ENCODE data around the gene LIPT1. TPM values are rescaled to one million over a fixed set of nuclear protein-coding genes. Genes with fewer than 3 reads are reported as not detected.
"Not testable (repeated sequence)": the region's sequence is repeated elsewhere in the genome, so short reads cannot be mapped to it uniquely, and the experiment has no call there.

The LIPT1 gene
- total RNA-seq (10 to 100 TPM; 23.4 to 24.4 TPM), polyA plus RNA-seq (10 to 100 TPM; 20.5 to 25.6 TPM)

DNA sequence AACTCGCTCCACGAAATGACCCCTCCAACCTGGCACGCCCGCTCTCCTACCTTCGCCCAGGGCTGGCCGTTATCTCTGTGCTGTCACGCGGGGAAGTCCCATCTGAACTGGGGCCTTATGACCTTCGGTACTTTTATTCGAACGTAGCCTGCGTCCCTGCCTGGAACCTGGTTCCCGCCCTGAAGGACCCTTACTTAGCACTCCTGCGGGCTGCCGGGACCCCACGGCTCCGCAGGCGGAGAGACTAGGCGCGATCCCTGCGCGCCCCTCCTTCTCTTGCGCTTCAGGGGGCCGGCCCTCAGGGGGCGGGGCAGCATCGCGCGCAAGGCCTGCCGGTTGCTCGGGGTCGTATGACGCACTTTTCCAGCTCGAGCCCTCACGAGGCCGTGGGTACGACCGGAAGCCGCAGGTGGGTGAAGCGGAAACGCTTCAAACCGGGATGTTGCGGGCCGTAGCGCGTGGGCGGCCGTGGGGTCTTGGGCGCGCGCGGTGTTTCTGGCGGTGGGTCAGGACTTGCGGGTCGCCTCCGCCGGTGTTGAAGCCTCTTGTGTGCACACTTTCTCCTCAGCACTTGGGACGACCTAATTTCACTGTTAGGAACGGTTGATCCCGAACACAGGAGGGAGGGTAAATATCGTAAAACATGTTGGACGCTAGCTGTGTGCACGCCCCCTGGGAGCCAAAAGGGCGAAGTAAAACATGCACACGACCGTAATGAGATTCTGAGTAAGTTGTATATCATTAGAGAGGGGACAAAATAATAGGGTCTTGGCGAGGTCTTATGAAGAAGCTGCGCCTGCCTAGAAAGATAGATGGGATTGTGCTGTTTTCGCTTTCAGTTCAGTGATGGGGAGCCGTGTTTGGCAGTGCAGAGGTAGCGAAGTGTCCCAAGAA, at the start of gene LIPT1, which contains the start of gene TSGA10:
Gene LIPT1 (plus strand): TSS at position 325 of the 894 bp plus-strand sequence. CDS start 6,991 bp downstream, outside the sequence.
Gene TSGA10 (minus strand): TSS at position 300 of the 894 bp plus-strand sequence. CDS start 45,503 bp downstream, outside the sequence.
- H3K9me3 Mint-ChIP-seq = no peaks in the 10 kb centered on the region
- H3K27ac ChIP-seq (ENCODE audit: low read depth, low read length) = peak within 1 kb of the TSS; percentile 97
- peak within 1 kb of the TSS in 1 of 7 donors; percentile 100 for H3K27ac Mint-ChIP-seq
- POLR2A ChIA-PET (ENCODE audit: partially characterized antibody) = interaction anchor here (0.6 to 6.2 kb wide), 18 partner anchors 10 to 1509 kb away, joined by 3 to 112 read pairs (median 5); partner anchors contain the start of genes ACTR1B, C2orf15, COX5B and EIF5B
- peak within 1 kb of the TSS in 3 of 8 donors; percentile 91 to 99 (median 96) for H3K4me3 Mint-ChIP-seq
- CTCF ChIA-PET (ENCODE audit: partially characterized antibody) = interaction anchor here (1.0 to 3.2 kb wide), 5 partner anchors 12 to 182 kb away, joined by 4 to 20 read pairs (median 7); partner anchors contain the start of genes C2orf15, EIF5B, MITD1 and MRPL30
- no peaks in the 10 kb centered on the region for H3K27me3 Mint-ChIP-seq
- intact Hi-C loops (cut with micrococcal nuclease) = loop anchor here (1.0 to 10.0 kb wide), 5 partner anchors 14 to 1160 kb away; partner anchors contain the start of genes C2orf15, EIF5B, MITD1 and MRPL30
- H3K36me3 ChIP-seq (ENCODE audit: insufficient read depth, low read length) = peaks cover 6% of the 10 kb centered on the region
- H3K4me1 ChIP-seq (ENCODE audit: insufficient read depth, low read length) = peaks cover 25% of the 10 kb centered on the region
- H3K36me3 Mint-ChIP-seq = peaks cover 24 to 43% of the 10 kb centered on the region in 2 donors
- no peaks in the 10 kb centered on the region for H3K27me3 ChIP-seq (ENCODE audit: insufficient read depth, low read length)
- H3K4me3 ChIP-seq (ENCODE audit: low read length in 2 of 2) = peak within 1 kb of the TSS; percentile 78 to 89
- H3K4me1 Mint-ChIP-seq = peaks cover 10 to 43% (median 39%) of the 10 kb centered on the region in 4 donors
- H3K9me3 ChIP-seq (ENCODE audit: control insufficient read depth in 1 of 2, low read length in 2 of 2) = no peaks in the 10 kb centered on the region
- DNase-seq = peak; percentile 90 to 92 (median 91)

DNA sequence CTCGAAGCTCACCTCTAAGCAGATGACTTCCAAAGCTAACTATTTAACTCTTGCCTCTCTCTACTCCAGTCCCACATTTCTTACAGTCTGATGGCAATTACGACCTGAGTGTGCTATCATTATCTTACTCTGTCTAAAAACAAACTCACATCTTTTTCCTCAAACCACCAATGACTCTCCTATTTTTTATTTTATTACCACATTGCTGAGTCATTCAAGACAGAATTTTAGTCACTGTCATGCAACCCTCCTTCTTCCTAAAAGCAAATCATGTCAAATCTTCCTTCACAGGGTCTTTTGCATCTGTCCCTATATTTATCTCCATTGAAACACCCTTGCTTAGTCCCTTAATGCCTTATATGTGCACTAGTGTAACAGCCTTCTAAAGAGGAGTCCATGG, 47.9 kb upstream of the LIPT1 start:
- Histone ChIP-seq H3K36me3 (ENCODE audit: insufficient read depth, low read length) (no peaks in the 10 kb centered on the region), H3K27me3 (ENCODE audit: insufficient read depth, low read length) (no peaks in the 10 kb centered on the region), H3K9me3 (ENCODE audit: control insufficient read depth in 1 of 2, low read length in 2 of 2) (no peaks in the 10 kb centered on the region), H3K4me1 (ENCODE audit: insufficient read depth, low read length) (no peaks in the 10 kb centered on the region), H3K4me3 (ENCODE audit: low read length in 2 of 2) (no peak overlapping the region), H3K27ac (ENCODE audit: low read depth, low read length) (no peak overlapping the region)
- Mint-ChIP-seq H3K36me3 (peaks cover 0 to 5% of the 10 kb centered on the region in 2 donors), H3K27me3 (no peaks in the 10 kb centered on the region), H3K27ac (no peak overlapping the region), H3K4me1 (peaks cover 0 to 2% (median 0%) of the 10 kb centered on the region in 4 donors), H3K9me3 (no peaks in the 10 kb centered on the region), H3K4me3 (no peak overlapping the region)
- intact Hi-C loops (cut with micrococcal nuclease) = no loop called here
- CTCF ChIA-PET (ENCODE audit: partially characterized antibody) = no interaction called here
- no peak for DNase-seq
- POLR2A ChIA-PET (ENCODE audit: partially characterized antibody) = no interaction called here

DNA sequence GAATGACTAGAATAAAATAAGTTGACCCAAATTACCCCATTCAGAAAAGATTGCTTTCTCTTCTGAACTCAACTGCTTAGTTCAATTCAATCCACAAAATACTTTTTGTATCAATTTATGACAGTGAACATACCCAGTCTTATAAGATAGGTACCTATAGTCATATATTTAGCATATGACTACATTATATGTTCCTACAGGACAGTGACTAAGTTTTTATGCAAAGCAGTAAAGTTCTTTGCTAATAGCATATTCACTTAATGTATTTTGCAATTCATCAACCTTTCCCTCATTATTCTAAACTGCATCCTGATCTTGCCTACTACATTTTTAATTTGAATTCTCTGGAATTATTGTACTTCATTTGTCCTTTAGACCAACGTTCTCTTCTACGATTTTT, 43.5 kb upstream of the LIPT1 start:
- Histone ChIP-seq H3K4me3 (ENCODE audit: low read length in 2 of 2) (no peak overlapping the region), H3K27me3 (ENCODE audit: insufficient read depth, low read length) (no peaks in the 10 kb centered on the region), H3K9me3 (ENCODE audit: control insufficient read depth in 1 of 2, low read length in 2 of 2) (no peaks in the 10 kb centered on the region), H3K27ac (ENCODE audit: low read depth, low read length) (no peak overlapping the region), H3K36me3 (ENCODE audit: insufficient read depth, low read length) (no peaks in the 10 kb centered on the region), H3K4me1 (ENCODE audit: insufficient read depth, low read length) (no peaks in the 10 kb centered on the region)
- no peaks in the 10 kb centered on the region for H3K9me3 Mint-ChIP-seq
- no peaks in the 10 kb centered on the region for H3K27me3 Mint-ChIP-seq
- no peaks in the 10 kb centered on the region for H3K4me1 Mint-ChIP-seq
- H3K27ac Mint-ChIP-seq = no peak overlapping the region
- intact Hi-C loops (cut with micrococcal nuclease) = no loop called here
- CTCF ChIA-PET (ENCODE audit: partially characterized antibody) = no interaction called here
- no peak for DNase-seq
- POLR2A ChIA-PET (ENCODE audit: partially characterized antibody) = no interaction called here
- H3K4me3 Mint-ChIP-seq = no peak overlapping the region
- H3K36me3 Mint-ChIP-seq = peaks cover 0 to 5% of the 10 kb centered on the region in 2 donors

DNA sequence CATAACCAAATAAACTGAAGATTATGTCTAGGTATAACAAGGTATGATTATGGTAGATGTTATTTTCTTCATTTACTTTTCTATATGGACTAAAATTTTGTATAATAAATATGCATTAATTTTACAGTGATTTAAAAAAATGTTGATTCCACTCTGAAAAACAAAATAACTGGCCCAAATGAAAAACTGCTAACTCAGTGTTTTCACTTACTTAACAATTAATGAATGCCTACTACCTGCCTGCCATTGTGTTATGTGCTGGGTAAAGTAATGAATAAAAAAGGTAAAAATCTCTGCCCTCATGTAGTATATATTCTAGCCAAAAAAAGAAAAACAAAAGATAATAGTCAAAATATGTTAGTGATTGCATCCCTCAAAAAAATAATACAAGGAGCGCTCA, 42.8 kb upstream of the LIPT1 start:
- Histone ChIP-seq H3K4me1 (ENCODE audit: insufficient read depth, low read length) (no peaks in the 10 kb centered on the region), H3K27me3 (ENCODE audit: insufficient read depth, low read length) (no peaks in the 10 kb centered on the region), H3K4me3 (ENCODE audit: low read length in 2 of 2) (no peak overlapping the region), H3K9me3 (ENCODE audit: control insufficient read depth in 1 of 2, low read length in 2 of 2) (no peaks in the 10 kb centered on the region), H3K36me3 (ENCODE audit: insufficient read depth, low read length) (no peaks in the 10 kb centered on the region), H3K27ac (ENCODE audit: low read depth, low read length) (no peak overlapping the region)
- no peaks in the 10 kb centered on the region for H3K9me3 Mint-ChIP-seq
- H3K27ac Mint-ChIP-seq = no peak overlapping the region
- ChIA-PET POLR2A (ENCODE audit: partially characterized antibody) (no interaction called here), CTCF (ENCODE audit: partially characterized antibody) (no interaction called here)
- no peaks in the 10 kb centered on the region for H3K4me1 Mint-ChIP-seq
- no peak for DNase-seq
- H3K36me3 Mint-ChIP-seq = peaks cover 0 to 5% of the 10 kb centered on the region in 2 donors
- H3K4me3 Mint-ChIP-seq = no peak overlapping the region
- intact Hi-C loops (cut with micrococcal nuclease) = no loop called here
- no peaks in the 10 kb centered on the region for H3K27me3 Mint-ChIP-seq

DNA sequence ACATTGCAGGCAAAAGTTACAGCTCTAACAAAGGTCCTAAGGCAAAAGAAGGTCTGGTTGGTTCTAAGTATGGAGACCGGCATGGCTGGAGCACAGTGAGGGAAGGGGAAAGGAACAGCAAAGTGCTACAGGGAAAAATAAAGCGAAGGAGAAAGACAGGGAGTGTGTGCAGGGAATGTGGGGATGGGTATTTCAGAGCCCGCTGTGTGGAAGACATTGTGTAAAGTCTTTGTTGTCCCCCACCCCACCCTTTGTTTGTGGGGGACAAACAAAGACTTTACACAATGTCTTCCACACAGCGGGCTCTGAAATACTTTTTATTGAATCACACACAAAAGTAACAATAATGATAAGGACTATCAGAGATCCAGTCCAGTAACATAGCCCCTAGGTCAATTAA, 42.1 kb upstream of the LIPT1 start:
- Histone ChIP-seq H3K36me3 (ENCODE audit: insufficient read depth, low read length) (no peaks in the 10 kb centered on the region), H3K27me3 (ENCODE audit: insufficient read depth, low read length) (no peaks in the 10 kb centered on the region), H3K4me3 (ENCODE audit: low read length in 2 of 2) (no peak overlapping the region), H3K4me1 (ENCODE audit: insufficient read depth, low read length) (no peaks in the 10 kb centered on the region), H3K9me3 (ENCODE audit: control insufficient read depth in 1 of 2, low read length in 2 of 2) (no peaks in the 10 kb centered on the region), H3K27ac (ENCODE audit: low read depth, low read length) (no peak overlapping the region)
- peaks cover 0 to 5% of the 10 kb centered on the region in 2 donors for H3K36me3 Mint-ChIP-seq
- H3K9me3 Mint-ChIP-seq = no peaks in the 10 kb centered on the region
- H3K27ac Mint-ChIP-seq = no peak overlapping the region
- no peak for DNase-seq
- H3K4me1 Mint-ChIP-seq = no peaks in the 10 kb centered on the region
- intact Hi-C loops (cut with micrococcal nuclease) = no loop called here
- H3K4me3 Mint-ChIP-seq = no peak overlapping the region
- POLR2A ChIA-PET (ENCODE audit: partially characterized antibody) = no interaction called here
- CTCF ChIA-PET (ENCODE audit: partially characterized antibody) = no interaction called here
- H3K27me3 Mint-ChIP-seq = no peaks in the 10 kb centered on the region

DNA sequence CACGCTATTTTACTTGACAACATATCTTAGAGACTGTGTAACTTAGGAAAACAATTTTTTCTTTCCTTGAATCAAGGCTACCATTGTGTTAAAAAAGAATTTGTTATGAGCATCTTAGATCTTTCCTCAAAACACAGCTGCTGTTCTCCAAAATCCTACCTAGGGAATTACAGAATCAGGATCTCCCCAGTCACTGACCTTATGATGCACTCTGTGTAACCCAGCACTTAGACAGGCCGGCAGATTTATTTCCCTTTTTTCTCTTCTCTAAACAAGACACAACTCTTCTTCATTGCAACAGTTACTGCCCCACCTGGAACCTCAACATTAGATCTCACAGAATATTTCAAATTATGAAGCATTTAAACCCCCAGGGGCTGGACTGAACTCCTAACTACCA, 26.8 kb upstream of the LIPT1 start:
- ChIA-PET CTCF (ENCODE audit: partially characterized antibody) (no interaction called here), POLR2A (ENCODE audit: partially characterized antibody) (no interaction called here)
- Mint-ChIP-seq H3K36me3 (peaks cover 39 to 61% of the 10 kb centered on the region in 2 donors), H3K27me3 (no peaks in the 10 kb centered on the region), H3K4me3 (no peak overlapping the region), H3K9me3 (peaks cover 3 to 88% (median 71%) of the 10 kb centered on the region in 8 donors), H3K4me1 (no peaks in the 10 kb centered on the region), H3K27ac (no peak overlapping the region)
- H3K36me3 ChIP-seq (ENCODE audit: insufficient read depth, low read length) = no peaks in the 10 kb centered on the region
- H3K27me3 ChIP-seq (ENCODE audit: insufficient read depth, low read length) = no peaks in the 10 kb centered on the region
- H3K9me3 ChIP-seq (ENCODE audit: control insufficient read depth in 1 of 2, low read length in 2 of 2) = peaks cover 0 to 3% of the 10 kb centered on the region in 2 donors
- H3K4me1 ChIP-seq (ENCODE audit: insufficient read depth, low read length) = no peaks in the 10 kb centered on the region
- intact Hi-C loops (cut with micrococcal nuclease) = no loop called here
- DNase-seq = no peak
- H3K27ac ChIP-seq (ENCODE audit: low read depth, low read length) = no peak overlapping the region
- no peak overlapping the region for H3K4me3 ChIP-seq (ENCODE audit: low read length in 2 of 2)

DNA sequence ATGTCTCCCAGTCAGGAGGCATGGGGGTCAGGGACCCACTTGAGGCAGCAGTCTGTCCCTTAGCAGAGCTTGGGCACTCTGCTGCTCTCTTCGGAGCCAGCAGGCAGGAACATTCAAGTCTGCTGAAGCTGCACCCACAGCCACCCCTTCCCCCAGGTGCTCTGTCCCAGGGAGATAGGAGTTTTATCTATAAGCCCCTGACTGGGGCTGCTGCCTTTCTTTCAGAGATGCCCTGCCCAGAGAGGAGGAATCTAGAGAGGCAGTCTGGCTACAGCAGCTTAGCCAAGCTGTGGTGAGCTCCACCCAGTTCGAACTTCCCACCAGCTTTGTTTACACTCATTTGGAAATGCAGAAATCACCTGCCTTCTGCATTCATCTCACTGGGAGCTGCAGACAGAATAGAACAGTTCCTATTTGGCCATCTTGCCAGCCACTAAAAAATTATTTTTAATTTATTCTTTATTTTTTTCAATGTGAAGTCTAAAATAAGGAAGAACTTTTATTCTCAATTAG, 19.7 kb upstream of the LIPT1 start:
- H3K27me3 ChIP-seq (ENCODE audit: insufficient read depth, low read length); H3K36me3 ChIP-seq (ENCODE audit: insufficient read depth, low read length); intact Hi-C loops (cut with micrococcal nuclease); H3K4me3 ChIP-seq (ENCODE audit: low read length in 2 of 2); CTCF ChIA-PET (ENCODE audit: partially characterized antibody); H3K27ac Mint-ChIP-seq; H3K4me1 ChIP-seq (ENCODE audit: insufficient read depth, low read length); H3K9me3 ChIP-seq (ENCODE audit: control insufficient read depth in 1 of 2, low read length in 2 of 2); H3K4me3 Mint-ChIP-seq; H3K27ac ChIP-seq (ENCODE audit: low read depth, low read length); DNase-seq; H3K27me3 Mint-ChIP-seq: not testable (repeated sequence)
- H3K36me3 Mint-ChIP-seq = peaks cover 8 to 36% of the 10 kb centered on the region in 2 donors
- peaks cover 0 to 14% (median 7%) of the 10 kb centered on the region in 4 donors for H3K4me1 Mint-ChIP-seq
- POLR2A ChIA-PET (ENCODE audit: partially characterized antibody) = interaction anchor here (1.6 kb wide), 1 partner anchor 20 kb away, joined by 5 read pairs; the partner anchor contains the start of genes LIPT1 and TSGA10
- peaks cover 0 to 55% (median 41%) of the 10 kb centered on the region in 8 donors for H3K9me3 Mint-ChIP-seq

Data from CD4-positive, alpha-beta memory T cell (primary cell).